ENCODE results near the gene PAK4. TPM values are rescaled to one million over a fixed set of nuclear protein-coding genes. Genes with fewer than 3 reads are reported as not detected.
A peak's percentile ranks its signal among the peaks of the same experiment; 100 is the strongest.

The PAK4 gene
- polyA plus RNA-seq, 1 donor (not counting 4 experiments of a cell fraction or from before 2014, with no cell fraction given): 11.2 TPM

- Histone ChIP-seq H3K4me3 (ENCODE audit: control insufficient read depth in 2 of 3, extremely low read depth in 1 of 3, insufficient read depth in 2 of 3, low read depth in 1 of 3, low read length in 3 of 3) (no peak overlapping the region), H3K9me1 (ENCODE audit: control insufficient read depth, extremely low read depth, insufficient read depth, low read length) (no peaks in the 10 kb centered on the region), H3K4me1 (ENCODE audit: control insufficient read depth, extremely low read depth, insufficient read depth, low read length) (peaks cover 22% of the 10 kb centered on the region), H3K36me3 (ENCODE audit: control insufficient read depth in 2 of 2, extremely low read depth in 1 of 2, insufficient read depth in 2 of 2, low read length in 2 of 2) (no peaks in the 10 kb centered on the region), H3K9ac (ENCODE audit: control insufficient read depth, extremely low read depth, insufficient read depth, low read length) (no peak overlapping the region), H2AFZ (ENCODE audit: control insufficient read depth, low read length) (no peak overlapping the region), H3K9me3 (ENCODE audit: control insufficient read depth, low read depth, low read length) (no peaks in the 10 kb centered on the region), H3K27me3 (ENCODE audit: control insufficient read depth, extremely low read depth, insufficient read depth, low read length) (peaks cover 38% of the 10 kb centered on the region), H3K27ac (ENCODE audit: control insufficient read depth, insufficient read depth, low read length) (no peak overlapping the region), H3K79me2 (ENCODE audit: control insufficient read depth, insufficient read depth, low read length) (no peaks in the 10 kb centered on the region), H4K20me1 (ENCODE audit: control insufficient read depth, extremely low read depth, insufficient read depth, low read length) (no peaks in the 10 kb centered on the region), H3K4me2 (ENCODE audit: control insufficient read depth, extremely low read depth, insufficient read depth, low read depth, low read length) (peak overlapping the region; percentile 37)
- FAIRE-seq: no peak
- DNase-seq (ENCODE audit: low read depth, low spot score): no peak
- TF ChIP-seq, protein P1, sequence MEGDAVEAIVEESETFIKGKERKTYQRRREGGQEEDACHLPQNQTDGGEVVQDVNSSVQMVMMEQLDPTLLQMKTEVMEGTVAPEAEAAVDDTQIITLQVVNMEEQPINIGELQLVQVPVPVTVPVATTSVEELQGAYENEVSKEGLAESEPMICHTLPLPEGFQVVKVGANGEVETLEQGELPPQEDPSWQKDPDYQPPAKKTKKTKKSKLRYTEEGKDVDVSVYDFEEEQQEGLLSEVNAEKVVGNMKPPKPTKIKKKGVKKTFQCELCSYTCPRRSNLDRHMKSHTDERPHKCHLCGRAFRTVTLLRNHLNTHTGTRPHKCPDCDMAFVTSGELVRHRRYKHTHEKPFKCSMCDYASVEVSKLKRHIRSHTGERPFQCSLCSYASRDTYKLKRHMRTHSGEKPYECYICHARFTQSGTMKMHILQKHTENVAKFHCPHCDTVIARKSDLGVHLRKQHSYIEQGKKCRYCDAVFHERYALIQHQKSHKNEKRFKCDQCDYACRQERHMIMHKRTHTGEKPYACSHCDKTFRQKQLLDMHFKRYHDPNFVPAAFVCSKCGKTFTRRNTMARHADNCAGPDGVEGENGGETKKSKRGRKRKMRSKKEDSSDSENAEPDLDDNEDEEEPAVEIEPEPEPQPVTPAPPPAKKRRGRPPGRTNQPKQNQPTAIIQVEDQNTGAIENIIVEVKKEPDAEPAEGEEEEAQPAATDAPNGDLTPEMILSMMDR (optimal IDR thresholded peaks at IDR 0.05 in 1 of 3, IDR thresholded peaks at IDR 0.05 in 1 of 3, conservative IDR thresholded peaks at IDR 0.05 in 1 of 3; ENCODE audit: extremely low read depth in 1 of 3, insufficient read depth in 2 of 3, low read length in 3 of 3): peak; percentile 6 to 30 (median 9)
- no peak for TF ChIP-seq EZH2 (IDR thresholded peaks at IDR 0.05; ENCODE audit: low read length)
- dilution Hi-C loops (cut with MboI; ENCODE audit: extremely low pct_ligation_motif_present, low sequenced_read_pairs): no loop called here
Measured at GRCh38 chr19:39197808-39198207, 72.2 kb downstream of the PAK4 start.

DNA sequence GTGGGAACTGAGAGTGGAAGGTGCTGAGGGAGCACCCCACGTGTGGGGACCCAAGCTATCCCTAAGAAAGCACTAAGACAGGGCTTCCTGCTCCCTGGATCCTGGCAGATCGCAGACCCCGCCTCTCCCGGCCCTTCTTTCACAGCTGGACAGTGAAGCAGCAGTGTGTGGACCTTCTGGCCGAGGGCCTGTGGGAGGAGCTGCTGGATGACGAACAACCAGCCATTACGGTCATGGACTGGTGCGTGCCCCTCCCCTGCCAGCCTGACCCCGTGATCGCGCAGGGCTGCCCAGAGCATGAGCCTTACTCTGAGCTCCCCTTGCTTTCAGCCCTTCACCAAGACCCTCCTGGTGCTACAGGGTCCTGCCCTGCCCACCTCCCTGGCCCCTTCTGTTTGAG is 73.4 kb downstream of the PAK4 start:
- no peak overlapping the region for H3K4me3 ChIP-seq (ENCODE audit: control insufficient read depth in 2 of 3, extremely low read depth in 1 of 3, insufficient read depth in 2 of 3, low read depth in 1 of 3, low read length in 3 of 3)
- H3K79me2 ChIP-seq (ENCODE audit: control insufficient read depth, insufficient read depth, low read length): no peaks in the 10 kb centered on the region
- H3K4me1 ChIP-seq (ENCODE audit: control insufficient read depth, extremely low read depth, insufficient read depth, low read length): peaks cover 21% of the 10 kb centered on the region
- no peak overlapping the region for H3K4me2 ChIP-seq (ENCODE audit: control insufficient read depth, extremely low read depth, insufficient read depth, low read depth, low read length)
- DNase-seq (ENCODE audit: low read depth, low spot score): no peak
- no peak overlapping the region for H2AFZ ChIP-seq (ENCODE audit: control insufficient read depth, low read length)
- H4K20me1 ChIP-seq (ENCODE audit: control insufficient read depth, extremely low read depth, insufficient read depth, low read length): no peaks in the 10 kb centered on the region
- no peaks in the 10 kb centered on the region for H3K9me3 ChIP-seq (ENCODE audit: control insufficient read depth, low read depth, low read length)
- H3K27ac ChIP-seq (ENCODE audit: control insufficient read depth, insufficient read depth, low read length): no peak overlapping the region
- TF ChIP-seq EZH2 (IDR thresholded peaks at IDR 0.05; ENCODE audit: low read length): no peak
- TF ChIP-seq, protein P1 (optimal IDR thresholded peaks at IDR 0.05 in 1 of 3, IDR thresholded peaks at IDR 0.05 in 1 of 3, conservative IDR thresholded peaks at IDR 0.05 in 1 of 3; ENCODE audit: extremely low read depth in 1 of 3, insufficient read depth in 2 of 3, low read length in 3 of 3): no peak
- H3K9ac ChIP-seq (ENCODE audit: control insufficient read depth, extremely low read depth, insufficient read depth, low read length): no peak overlapping the region
- H3K9me1 ChIP-seq (ENCODE audit: control insufficient read depth, extremely low read depth, insufficient read depth, low read length): no peaks in the 10 kb centered on the region
- H3K27me3 ChIP-seq (ENCODE audit: control insufficient read depth, extremely low read depth, insufficient read depth, low read length): peaks cover 50% of the 10 kb centered on the region
- no peaks in the 10 kb centered on the region for H3K36me3 ChIP-seq (ENCODE audit: control insufficient read depth in 2 of 2, extremely low read depth in 1 of 2, insufficient read depth in 2 of 2, low read length in 2 of 2)
- FAIRE-seq: no peak
- dilution Hi-C loops (cut with MboI; ENCODE audit: extremely low pct_ligation_motif_present, low sequenced_read_pairs): no loop called here
